Skin of body (tissue), 2 donors: ENCODE results near the gene FAM170B. TPM values are rescaled to one million over a fixed set of nuclear protein-coding genes. Genes with fewer than 3 reads are reported as not detected.

Experiments
- DNase-seq: peaks from one replicate; lab custom pipeline; 2025; lab: John Stamatoyannopoulos, UW
- total RNA-seq: library from RNA; depleted of rRNA; stranded (reverse); fragments of >200 nt; gene quantifications from one replicate; pipeline ENCODE4 v1.2.3, GENCODE V29; 2014

The FAM170B gene
- not detected for total RNA-seq

DNA sequence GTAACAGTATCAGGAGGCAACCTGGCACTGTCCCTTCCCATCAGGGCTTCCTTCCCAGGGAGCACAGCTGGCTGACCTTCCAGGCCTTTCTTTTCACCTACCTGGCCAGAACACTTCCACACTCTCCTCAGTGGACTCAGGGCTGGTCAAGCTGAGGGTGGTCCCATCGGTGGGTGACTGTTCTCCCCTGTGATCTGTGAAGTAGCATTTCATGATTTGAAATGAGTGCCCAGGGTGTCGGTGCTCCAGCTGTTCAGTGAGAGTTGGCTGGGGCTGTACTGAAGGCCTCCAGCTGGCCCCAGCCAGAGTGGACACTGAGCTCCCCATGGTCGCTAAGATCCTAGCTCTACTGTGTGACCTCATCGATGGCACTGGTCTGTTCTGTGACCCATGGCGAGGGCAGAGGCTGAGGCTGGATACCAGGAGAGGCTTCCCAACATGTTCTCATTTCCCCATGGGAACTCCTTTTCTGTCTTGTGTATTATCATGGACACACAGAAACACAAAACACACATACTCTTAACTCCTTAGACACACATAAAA lies at the start of gene FAM170B:
TSS of gene FAM170B (minus strand) at position 316 of the 543 bp plus-strand sequence. CDS start at position 213, 103 bp downstream.
- DNase-seq, result no peak

DNA sequence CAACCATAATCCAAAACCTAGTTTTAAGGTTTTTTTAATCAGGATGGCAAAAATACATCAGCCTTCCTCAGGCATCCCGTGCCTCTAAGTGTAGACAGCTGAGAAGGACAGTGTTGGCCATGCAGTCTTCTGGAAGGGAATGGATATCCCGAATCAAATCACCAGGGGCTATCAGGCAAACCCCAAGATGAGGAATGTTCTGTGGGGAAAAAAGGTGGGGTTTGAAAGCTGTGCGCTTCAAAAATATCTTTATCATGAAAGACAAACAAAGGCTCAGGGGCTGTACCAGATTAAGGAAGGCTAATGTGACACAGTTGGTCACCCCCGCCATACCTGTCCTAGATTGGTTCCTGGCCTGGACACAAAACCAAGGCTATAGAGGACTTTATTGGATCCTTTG lies 49.0 kb upstream of the FAM170B start:
- no peak for DNase-seq

DNA sequence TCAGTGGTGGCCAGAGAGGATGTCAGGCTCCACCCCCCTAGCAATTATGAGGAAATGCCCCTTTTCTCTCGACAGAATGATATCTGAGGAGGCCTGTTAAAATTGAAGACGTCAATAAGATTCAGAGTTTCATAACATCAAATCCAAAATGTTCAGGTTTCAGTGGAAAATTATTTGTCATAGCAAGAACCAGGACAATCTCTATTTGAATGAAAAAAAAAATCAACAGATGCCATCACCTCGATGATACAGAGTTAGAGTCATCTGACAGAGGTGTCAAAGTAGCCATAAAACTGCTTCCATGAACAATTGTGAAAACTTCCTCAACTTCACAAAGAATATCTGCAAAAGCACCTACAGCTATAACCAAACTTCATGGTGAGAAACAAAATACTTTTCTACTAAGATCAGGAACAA lies 46.6 kb upstream of the FAM170B start:
- DNase-seq, result no peak

DNA sequence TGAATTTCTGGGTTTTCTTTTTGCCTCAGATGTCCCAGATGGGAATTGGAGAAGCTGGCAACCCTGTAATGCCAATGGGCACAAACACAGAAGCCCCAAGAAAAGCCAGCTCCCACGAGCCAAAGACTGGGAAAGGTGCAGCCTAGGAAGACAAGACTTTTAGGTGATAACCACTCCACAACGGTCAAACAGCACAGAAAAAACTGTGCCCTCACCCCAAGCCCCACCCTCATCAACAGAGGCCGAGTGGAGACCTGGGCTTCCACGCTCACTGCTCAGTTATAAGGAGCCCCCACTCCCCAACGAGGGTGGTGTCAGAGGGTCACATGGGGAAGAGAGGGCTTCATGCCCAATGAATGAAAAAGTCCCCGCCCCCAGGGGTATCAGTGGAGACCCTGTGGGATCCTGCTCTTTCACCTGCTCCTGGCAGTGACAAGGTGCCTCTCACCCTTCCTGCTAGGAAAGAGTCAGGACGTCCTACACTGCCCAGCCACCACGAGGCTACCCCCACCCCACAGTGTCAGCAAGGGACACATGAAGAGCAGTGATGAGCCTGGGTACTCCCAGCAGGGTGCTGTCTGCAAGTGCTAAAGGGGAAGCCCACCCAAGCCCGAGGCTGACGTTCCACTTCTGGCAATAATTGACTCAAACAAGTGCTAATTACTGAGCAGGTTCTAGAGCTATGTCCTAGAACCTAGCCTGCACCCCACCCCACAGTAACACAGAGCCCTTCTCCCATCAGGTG lies 46.0 kb upstream of the FAM170B start:
- DNase-seq, result no peak

DNA sequence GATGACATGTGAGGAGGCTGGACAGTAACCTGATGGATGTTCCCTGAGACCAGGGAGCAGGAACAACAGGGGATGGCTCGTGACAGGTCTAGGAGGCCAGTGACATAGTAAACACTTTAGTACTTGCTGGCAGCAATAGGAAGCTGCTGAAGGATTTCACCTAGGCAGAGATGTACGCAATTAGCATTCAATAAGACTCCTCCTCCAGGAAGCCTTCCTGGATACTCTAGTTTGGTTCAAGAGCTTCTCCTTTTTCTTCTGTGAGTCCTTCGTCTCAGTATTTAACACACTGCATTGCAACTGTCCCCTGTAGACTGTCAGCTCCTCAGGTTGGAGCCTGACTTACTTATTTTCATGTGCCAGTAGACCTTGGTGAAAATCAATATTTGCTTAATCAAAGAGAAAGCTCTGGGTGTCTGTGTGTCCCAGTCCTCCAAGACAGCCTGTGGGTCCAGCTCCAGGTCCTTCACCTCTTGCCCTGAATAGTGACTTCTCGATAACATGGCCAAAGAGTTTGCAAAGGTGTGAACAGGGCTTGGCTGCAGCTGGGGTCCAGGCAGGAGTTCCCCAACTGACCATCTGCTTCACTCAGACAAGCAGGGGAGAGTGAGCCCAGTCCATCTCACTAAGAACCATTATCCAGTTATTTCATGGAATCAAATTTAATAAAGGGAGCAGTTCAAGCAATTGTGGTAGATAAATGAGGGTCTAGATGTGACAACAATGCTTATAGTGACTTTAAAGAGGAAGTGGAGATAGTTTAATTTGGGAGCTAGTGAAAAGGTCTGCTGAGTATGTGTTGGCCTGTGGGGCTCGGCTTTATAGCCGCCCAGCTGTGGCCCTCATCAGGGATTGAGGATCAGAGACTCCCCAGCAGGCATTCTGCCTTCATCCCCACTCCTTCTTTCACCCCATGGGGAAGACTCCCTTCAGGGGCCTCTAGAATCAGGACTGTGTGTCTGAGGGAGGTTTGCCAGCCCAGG lies 45.0 kb upstream of the FAM170B start:
- no peak for DNase-seq

DNA sequence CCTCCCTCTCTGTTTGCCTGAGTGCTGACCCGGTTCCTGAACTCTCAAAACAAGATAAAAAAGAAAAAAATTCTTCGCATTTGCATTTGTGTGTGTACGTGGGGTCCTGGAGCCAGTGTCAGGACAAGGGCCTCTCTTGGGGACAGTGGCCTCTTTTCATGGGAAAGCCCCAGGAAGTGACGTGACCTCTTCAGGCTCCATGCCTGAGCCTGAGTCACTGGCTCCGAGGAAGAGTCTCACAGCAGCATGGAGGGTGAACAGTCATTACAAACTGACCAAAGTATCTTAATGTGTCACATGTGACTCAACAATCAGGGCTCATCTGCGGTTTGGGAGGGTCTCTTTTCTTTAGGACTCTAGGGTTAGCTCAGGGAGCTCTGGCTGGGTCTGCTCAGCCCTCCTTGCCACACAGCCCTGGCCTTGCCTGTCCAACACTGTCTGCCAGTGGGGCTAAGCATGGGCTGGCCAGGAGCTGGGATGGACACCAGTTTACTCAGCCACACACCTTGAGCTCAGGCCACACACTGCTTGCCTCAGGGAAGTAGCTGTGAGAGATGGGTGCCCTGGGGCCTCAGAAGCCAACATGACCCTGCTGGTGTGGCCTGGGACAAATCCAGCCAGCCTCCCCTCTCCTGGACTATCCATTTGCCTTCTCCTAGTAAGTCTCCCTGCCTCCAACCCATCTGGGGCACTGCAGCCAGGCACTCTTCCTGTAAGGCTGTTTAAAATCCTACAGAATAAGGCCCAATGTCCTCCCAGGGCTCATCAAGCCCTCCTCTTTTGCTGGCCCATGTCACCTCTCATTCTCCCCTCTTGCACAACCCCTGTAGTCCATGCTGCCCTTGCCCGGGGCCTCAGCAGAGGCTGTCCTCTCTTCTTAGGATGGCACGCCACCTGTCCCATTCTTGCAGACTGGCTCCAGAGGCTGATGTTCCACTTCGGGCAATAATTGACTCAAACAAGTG lies 43.9 kb upstream of the FAM170B start:
- no peak for DNase-seq

DNA sequence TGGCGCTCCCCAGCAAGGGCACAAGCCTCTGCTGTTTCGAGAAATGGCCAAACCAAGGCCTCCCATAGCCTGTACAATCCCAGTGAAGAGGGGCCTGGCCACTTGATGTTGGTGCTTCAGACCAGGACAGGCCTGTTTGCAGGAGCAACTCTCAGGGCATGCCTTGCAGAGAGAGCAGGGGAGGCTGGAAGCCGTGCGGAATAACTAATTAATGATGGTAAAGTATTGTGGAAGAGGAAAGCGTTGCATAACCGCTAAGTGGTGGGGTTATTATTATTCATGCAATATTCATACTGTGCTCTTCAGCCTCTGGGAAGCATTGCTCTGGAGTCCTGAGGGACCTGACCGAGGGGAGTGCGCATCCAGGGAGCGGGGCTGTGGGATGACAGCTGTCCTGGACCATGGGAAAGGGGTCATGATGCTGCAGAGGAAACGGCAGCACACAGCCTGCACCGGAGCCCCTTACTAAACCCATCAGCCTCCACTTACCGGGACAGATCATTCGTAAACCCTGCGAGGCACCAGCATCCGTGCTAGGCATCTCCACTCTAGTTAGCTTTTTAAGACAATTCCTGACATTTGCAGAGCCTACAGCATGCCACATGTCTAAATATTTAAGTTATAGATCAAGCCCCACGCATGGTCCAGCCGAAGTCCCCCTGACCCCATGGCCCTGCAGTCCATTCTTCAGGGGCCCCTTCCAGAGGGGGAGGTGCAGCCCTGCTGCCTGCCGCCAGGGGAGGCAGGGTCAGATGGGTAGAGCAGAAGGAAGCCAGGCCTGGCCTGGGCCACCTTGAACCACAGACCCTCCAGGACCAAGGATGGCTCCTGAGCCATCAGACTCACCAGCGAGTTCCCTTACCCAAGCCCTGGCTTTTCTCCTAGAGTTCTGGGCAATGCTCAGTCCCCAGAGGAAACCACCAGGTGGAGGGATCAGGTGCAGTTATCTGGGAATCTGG lies 42.8 kb upstream of the FAM170B start:
- no peak for DNase-seq

DNA sequence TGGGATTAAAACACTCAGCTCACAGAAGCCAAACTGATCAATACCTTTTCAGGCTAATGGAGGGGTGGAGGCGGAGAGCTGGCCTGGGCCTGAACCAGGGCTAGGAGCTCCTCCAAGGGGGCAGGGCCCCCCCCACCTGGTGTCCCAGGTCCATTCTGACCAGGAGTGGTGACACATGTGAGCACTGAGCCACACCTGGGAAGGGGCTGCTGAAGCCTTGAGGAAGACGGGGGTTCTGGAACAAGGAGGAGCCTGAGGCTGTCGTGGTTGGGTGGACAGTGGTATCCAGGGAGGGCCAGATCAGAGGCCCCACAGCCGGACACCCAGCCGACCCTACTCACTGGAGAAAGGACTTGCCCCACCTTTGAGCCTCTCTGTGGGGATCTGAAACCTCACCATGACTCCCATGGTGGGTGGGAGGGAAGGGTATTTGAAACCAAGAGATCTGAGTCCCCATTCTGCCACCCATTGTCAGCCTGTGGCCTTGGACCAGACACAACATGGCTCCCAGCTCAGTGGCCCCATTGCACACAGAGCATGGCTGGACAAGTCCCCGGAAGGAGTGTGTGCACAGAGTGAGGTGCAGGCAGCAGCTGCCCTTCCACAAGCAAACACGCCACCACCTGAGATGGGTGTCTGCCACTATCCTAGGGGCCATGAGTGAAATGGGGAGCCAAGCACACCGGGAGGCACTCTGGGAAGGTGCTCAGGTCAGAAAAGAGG lies 41.9 kb upstream of the FAM170B start:
- no peak for DNase-seq

DNA sequence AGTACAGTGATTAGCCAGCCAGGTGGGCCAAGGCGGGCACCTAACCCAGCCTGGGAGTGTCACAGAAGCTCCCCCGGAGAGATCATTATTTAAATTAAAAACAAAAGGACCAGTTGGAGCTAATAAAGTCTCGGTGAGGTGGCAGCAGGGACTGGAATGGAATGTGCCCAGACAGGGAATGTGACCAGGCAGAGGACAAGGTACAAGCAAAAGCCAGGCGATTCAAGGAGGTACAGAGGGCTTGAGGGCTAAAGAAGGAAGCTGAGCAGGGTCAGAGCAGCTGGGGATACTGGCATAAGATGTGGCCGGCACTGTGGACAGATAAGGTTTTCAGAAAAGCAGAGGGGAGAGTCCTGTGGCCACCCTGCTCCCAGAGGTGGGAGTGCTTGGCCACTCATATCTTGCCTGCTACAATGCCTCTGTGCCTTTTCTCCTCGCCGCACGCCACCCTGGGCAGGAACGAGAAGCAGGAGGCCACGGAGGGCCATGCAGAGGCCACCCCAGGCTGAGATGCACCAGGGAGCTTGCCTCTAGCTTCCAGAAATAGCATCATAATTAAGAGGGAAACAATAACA lies 41.2 kb upstream of the FAM170B start:
- DNase-seq, result no peak

DNA sequence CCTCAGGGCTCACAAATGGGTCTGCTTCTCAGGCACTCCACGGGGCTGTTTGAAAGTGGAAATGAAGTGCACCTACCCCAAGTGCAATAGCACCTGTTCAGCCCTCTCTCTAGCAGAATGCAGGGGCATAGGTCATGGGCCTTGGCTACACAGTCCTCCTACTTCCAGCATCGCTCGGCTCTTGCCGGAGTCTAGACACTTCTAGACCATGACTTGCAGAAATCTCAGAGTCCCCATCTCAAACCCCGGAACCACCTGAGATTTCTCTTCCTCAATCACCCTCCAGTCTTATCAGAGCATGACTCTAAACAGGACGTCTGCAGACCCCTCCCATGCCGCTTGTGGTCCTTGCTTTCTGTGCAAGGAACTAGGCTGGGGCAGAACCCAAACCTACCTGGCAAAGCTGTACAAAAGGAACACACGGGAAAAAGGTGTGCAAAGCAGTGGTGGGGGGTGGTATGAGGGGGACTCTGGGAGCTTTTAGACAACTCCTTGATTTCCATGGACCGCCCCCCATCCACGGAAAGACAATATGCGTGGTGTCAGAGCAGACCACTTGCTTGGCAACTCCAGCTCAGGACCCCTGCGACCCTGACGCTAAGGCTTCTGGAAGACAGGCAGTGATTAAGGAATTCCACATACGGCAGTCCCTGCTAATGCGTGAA lies 40.6 kb upstream of the FAM170B start:
- DNase-seq, result no peak

DNA sequence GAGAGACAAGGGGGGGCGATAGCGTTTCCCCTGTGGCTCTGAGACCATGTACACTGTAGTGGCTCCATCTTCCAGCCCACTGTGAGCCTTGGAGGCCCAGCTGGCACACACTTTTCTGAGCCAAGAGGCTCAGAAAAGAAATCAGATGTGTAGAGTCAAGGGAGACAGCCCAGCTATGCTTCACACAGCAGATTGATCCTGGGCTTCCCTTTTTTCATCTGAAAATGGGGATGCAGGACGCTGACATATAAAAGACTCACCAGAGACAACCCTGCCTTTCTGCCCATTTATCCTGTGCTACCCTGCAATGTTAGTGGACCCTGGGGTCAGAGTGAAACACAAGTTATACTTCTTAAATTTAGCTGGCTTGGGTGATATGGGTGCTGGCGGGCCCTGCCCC lies 40.0 kb upstream of the FAM170B start:
- DNase-seq, result no peak

DNA sequence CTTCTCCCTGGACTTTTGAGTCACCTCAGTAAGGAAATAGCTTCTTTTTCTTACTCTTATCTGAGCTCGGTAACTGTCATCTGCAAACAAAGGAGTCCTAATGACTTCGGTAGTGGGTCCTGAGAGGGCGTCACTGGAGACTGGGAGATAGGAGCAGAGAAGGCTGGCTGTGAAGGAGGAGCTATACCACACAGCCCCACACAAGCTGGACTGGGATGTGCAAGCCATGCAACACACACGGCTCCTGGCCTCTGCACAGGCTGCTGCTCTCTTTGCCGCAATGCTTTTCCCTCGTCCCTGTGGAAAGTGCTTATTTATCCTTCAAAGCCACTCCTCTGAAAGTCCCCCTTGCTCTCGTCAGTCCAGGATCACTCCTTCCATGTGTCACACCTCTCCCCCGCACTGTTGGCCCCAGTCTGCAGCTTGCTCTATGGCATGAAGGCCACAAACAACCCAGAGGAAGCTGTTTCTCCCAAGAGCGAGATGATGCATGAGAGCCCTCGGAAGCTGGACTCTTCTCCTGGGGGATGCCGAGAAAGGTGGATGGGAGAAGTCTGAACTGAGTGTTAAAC lies 39.5 kb upstream of the FAM170B start:
- no peak for DNase-seq

DNA sequence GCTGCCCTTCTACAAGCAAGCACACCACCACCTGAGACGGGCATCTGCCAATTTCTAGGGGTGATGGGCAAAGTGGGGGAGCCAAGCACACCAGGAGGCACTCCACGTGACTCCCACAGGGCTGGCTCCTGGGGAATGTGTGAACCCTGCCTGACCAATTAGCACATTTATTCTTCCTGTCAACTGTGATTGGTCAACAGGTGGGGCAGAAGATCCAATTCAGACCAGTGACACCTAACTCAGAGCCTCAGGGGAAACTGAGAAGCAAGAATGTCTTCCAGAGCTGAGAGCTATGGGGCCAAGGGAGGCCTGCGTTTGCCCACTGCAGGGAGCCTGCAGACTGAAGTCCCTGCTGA lies 38.9 kb upstream of the FAM170B start:
- DNase-seq, result no peak

DNA sequence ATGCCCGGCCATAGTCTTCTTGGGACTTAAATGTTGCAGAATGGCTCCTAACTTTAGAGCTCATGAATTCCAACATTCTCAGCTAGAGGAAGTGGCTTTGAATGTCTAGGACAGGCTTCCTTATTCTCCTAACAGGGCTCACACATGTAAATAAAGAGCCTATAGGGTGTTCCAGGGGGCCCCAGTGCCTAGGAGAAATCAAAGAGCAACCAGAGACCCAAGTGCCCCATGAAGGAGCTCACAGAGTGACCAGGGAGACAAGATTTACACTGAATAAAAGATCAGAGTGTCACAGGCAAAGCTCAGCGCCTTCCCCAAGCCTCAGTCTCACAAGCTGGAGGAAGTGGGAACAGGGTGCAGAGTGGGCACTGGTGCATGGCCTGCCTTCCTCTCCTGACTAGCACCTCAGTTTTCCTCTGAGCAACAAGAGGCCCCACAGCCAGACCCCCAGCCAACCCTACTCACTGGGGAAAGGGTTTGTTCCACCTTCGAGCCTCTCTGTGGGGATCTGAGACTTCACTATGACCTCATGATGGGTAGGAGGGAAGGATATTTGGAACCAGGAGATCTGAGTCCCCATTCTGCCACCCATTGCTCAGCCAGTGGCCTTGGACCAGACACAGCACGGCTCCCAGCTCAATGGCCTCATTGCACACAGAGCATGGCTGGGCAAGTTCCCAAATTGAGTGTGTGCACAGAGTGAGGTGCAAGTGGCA lies 38.4 kb upstream of the FAM170B start:
- DNase-seq, result no peak

DNA sequence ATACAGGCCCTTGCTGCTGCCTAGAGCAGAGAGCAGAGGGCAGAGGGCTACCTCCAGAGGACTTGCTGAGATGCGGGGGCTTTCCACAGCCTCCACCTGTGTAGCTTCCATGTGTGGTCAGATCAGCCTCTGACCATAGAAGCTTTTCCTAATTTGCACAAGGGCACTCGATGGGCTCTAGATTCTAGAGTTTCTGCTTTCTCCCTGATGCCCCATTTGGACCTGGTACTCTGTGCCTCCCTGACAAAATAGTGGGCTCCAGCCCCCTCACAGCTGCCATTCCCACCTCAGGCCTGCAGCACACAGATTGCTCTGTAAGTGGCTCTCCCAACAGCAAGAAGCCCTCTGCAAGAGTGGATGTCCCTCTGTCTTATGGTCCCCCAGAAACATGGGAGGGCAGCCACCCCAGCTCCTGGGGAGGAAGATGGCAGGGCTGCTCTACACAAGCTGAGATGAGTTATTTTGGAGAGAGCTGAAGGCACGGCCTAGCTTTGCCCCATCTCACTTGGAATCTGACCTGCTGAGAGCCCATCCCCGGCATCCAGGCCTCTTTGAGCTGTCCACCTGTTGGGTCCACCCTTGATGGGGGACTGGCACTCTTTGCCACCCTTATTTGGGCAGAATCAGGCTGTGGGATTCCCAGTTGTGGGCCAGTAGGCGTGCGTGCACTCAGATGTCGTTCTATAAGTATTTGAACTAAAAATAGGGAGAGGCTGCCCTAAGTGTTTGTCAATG lies 37.7 kb upstream of the FAM170B start:
- DNase-seq, result no peak

DNA sequence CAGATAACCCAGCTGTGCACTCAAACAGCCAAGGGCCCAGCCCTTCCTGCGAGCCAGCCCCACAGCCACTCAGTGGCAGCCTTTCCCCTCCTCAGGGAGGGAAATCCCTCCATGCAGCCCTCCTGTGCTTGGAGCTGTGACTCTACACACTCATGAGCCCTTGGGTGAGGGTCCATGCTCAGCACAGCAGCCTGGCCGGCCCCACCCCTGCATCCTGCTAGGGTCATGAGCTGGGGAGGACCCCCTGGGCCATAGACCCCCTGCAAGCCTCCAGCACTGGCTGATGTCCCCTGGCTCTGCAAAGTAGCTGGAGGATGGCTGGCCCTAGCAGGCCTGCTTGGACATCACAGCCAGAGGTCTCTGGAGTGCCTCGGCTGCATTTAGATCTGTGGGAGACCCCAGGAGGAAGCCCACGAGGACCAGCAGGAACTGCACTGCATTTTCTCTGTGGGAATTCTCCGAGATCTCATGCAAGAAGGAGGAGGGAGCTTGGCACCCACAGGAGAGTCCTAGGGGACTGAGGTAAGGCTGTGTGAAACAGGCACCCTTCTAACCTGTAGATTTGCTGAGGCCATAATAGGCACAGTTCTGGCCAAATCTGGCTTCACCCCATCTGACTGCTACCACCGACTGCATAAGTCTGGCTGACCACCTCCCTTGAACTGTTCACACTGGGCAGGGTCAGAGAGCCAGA lies 37.0 kb upstream of the FAM170B start:
- no peak for DNase-seq
